ENCODE results near the gene RABGEF1.

DNA sequence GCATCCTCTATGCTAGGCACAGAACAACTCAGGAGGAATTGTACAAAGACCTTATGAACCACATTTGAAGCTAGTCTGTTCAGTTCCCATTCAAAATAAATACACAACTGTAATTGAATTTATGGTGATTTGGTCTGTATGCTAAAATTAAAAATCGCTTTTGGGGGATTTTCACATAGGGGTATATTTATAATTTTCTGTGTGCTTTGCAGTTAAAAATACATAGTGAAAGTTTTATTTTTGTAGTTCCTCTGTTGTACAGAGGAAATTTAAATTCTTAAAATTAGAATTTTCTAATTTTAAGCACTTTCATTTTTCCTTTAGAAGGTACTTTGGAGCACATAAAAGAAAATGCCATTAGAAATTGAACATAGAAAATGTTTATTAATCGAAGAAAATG lies 6.9 kb downstream of the RABGEF1 start:
- TF ChIP-seq, protein P1, sequence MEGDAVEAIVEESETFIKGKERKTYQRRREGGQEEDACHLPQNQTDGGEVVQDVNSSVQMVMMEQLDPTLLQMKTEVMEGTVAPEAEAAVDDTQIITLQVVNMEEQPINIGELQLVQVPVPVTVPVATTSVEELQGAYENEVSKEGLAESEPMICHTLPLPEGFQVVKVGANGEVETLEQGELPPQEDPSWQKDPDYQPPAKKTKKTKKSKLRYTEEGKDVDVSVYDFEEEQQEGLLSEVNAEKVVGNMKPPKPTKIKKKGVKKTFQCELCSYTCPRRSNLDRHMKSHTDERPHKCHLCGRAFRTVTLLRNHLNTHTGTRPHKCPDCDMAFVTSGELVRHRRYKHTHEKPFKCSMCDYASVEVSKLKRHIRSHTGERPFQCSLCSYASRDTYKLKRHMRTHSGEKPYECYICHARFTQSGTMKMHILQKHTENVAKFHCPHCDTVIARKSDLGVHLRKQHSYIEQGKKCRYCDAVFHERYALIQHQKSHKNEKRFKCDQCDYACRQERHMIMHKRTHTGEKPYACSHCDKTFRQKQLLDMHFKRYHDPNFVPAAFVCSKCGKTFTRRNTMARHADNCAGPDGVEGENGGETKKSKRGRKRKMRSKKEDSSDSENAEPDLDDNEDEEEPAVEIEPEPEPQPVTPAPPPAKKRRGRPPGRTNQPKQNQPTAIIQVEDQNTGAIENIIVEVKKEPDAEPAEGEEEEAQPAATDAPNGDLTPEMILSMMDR (IDR thresholded peaks at IDR 0.05) = no peak
- no peak for TF ChIP-seq EZH2 (IDR thresholded peaks at IDR 0.05; ENCODE audit: borderline replicate concordance, insufficient read depth, low read depth, low read length, poor library complexity, severe bottlenecking)
